K562 (cell line): Measurements from ENCODE around the gene ENDOG. TPM values are rescaled to one million over a fixed set of nuclear protein-coding genes. Genes with fewer than 3 reads are reported as not detected.

Source experiments
- ATAC-seq: fragments of 200-7000 bp; cut with Tn5 transposase; 3 replicates; pipeline ENCODE4 v1.9.1; 2020; ENCODE audit warnings: moderate library complexity
- BruUV-seq: library from RNA; stranded (reverse); fragments of 400-500 nt; replicated peaks from 2 replicates; lab custom pipeline; 2021; lab: Mats Ljungman, UMichigan
- CTCF ChIA-PET: fragments of 300-600 bp; formaldehyde crosslinking; extraction: SDS; loops from one replicate; lab custom pipeline; 2021; ENCODE audit warnings: low intra/inter-chr PET ratio; lab: Yijun Ruan, JAX
- POLR2A ChIA-PET: fragments of 300-600, 350-650 bp; sonication (Branson Sonifier 250); formaldehyde crosslinking; extraction: SDS; loops from one replicate; lab custom pipeline; 2021; ENCODE audit warnings: antibody characterized with exemption, inconsistent platforms; lab: Yijun Ruan, JAX
- DNase-seq, 4 experiments: peaks; one replicate each; pipeline versions ENCODE4 v3.0.0 to v3.0.0-alpha.2; 2011 to 2018; ENCODE audit warnings: low spot score in 3 of 4, mixed read lengths in 3 of 4; ENCODE audit errors: extremely low read depth in 1 of 4
- FAIRE-seq: peaks from 2 replicates; lab custom pipeline; 2011; peaks lifted over from hg19 to GRCh38; lab: Jason Lieb, UNC
- H2AFZ ChIP-seq: 2 replicates; pipeline ENCODE4 v1.6.0; 2011; ENCODE audit warnings: low read depth, low read length, control low read depth, inconsistent platforms
- H3K27ac ChIP-seq: fragments of 200-600 bp; 3 replicates; pipeline ENCODE4 v1.8.0; 2011; ENCODE audit warnings: low read depth, mild to moderate bottlenecking, control low read depth, inconsistent platforms, low read length, moderate library complexity, mixed read lengths; ENCODE audit errors: extremely low read depth
- H3K27me3 ChIP-seq, 2 experiments: fragments of 300-600 bp in 1 of 2; 2 replicates in 1 of 2; 3 replicates in 1 of 2; pipeline versions ENCODE4 v1.6.0 to v1.8.0; 2011; ENCODE audit warnings: inconsistent platforms in 2 of 2, low read length in 2 of 2, mild to moderate bottlenecking in 1 of 2, mixed read lengths in 1 of 2, moderate library complexity in 1 of 2; ENCODE audit not compliant: control insufficient read depth in 2 of 2, insufficient read depth in 2 of 2
- H3K36me3 ChIP-seq: fragments of 300-600 bp; 3 replicates; pipeline ENCODE4 v1.8.0; 2011; ENCODE audit warnings: mild to moderate bottlenecking, low read length, inconsistent platforms; ENCODE audit not compliant: control insufficient read depth, insufficient read depth
- H3K4me1 ChIP-seq, 2 experiments: fragments of 200-600 bp in 1 of 2; replicated peaks in 1 of 2; 2 replicates in 1 of 2; 3 replicates in 1 of 2; pipeline versions ENCODE4 v1.5.1 to v1.8.0; 2011; ENCODE audit warnings: inconsistent platforms in 2 of 2, low read length in 2 of 2, mild to moderate bottlenecking in 1 of 2, mixed read lengths in 1 of 2, moderate library complexity in 1 of 2; ENCODE audit not compliant: control insufficient read depth in 2 of 2, insufficient read depth in 2 of 2
- H3K4me2 ChIP-seq: 2 replicates; pipeline ENCODE4 v1.6.1; 2011; ENCODE audit warnings: low read length, control low read depth, inconsistent platforms, mixed read lengths; ENCODE audit not compliant: insufficient read depth
- H3K4me3 ChIP-seq: fragments of 200-600 bp; sonication (generic), shearing (Covaris generic); 2 replicates; pipeline ENCODE4 v1.5.1; 2016; ENCODE audit warnings: control low read depth, inconsistent platforms
- H3K79me2 ChIP-seq: fragments of 200-600 bp; 3 replicates; pipeline ENCODE4 v1.8.0; 2011; ENCODE audit warnings: low read length, inconsistent platforms; ENCODE audit not compliant: control insufficient read depth, insufficient read depth
- H3K9ac ChIP-seq, 2 experiments: 2 replicates each; pipeline versions ENCODE4 v1.6.0 to v1.6.1; 2011; ENCODE audit warnings: low read depth in 2 of 2, low read length in 2 of 2, control low read depth in 1 of 2, inconsistent platforms in 1 of 2, mild to moderate bottlenecking in 1 of 2, mixed read lengths in 1 of 2; ENCODE audit not compliant: insufficient read depth in 1 of 2
- H3K9me1 ChIP-seq: one replicate; pipeline ENCODE4 v1.6.0; 2011; ENCODE audit warnings: inconsistent platforms, mild to moderate bottlenecking, low read length, moderate library complexity; ENCODE audit not compliant: control insufficient read depth, insufficient read depth
- H3K9me3 ChIP-seq: replicated peaks from 2 replicates; pipeline ENCODE4 v1.5.1; 2011; ENCODE audit warnings: low read depth, low read length, inconsistent platforms; ENCODE audit not compliant: control insufficient read depth, insufficient read depth
- H4K20me1 ChIP-seq: replicated peaks from 2 replicates; pipeline ENCODE4 v1.6.1; 2011; ENCODE audit warnings: low read length, inconsistent platforms, mixed read lengths; ENCODE audit not compliant: control insufficient read depth, insufficient read depth
- ETS2 ChIP-seq: IDR thresholded peaks from 2 replicates; pipeline ENCODE4 v1.6.1; 2016; ENCODE audit warnings: borderline replicate concordance, missing genetic modification characterization, mild to moderate bottlenecking, moderate library complexity, missing compliant biosample characterization; ENCODE audit not compliant: poor library complexity, severe bottlenecking
- GATAD2A ChIP-seq: fragments of 450-650 bp; IDR thresholded peaks from 2 replicates; pipeline ENCODE4 v1.6.1; 2017
- MAZ ChIP-seq, 2 experiments: fragments of 450-650 bp in 1 of 2; sonication (generic) in 1 of 2; formaldehyde crosslinking; IDR thresholded peaks in 1 of 2; conservative IDR thresholded peaks in 1 of 2; 2 replicates each; pipeline versions ENCODE4 v1.4.0 to v1.5.0; 2020; ENCODE audit warnings: mild to moderate bottlenecking in 1 of 2, missing genetic modification reagents in 1 of 2
- NFE2L1 ChIP-seq: fragments of 450-650 bp; IDR thresholded peaks from 2 replicates; pipeline ENCODE4 v1.6.1; 2016; ENCODE audit warnings: missing genetic modification characterization, low read depth, mild to moderate bottlenecking, missing compliant biosample characterization, moderate library complexity, borderline replicate concordance
- NFXL1 ChIP-seq: fragments of 450-650 bp; formaldehyde crosslinking; IDR thresholded peaks from 2 replicates; pipeline ENCODE4 v1.4.0; 2021; ENCODE audit warnings: mild to moderate bottlenecking
- POLR2AphosphoS5 ChIP-seq: IDR thresholded peaks from 2 replicates; pipeline ENCODE4 v1.6.1; 2011; ENCODE audit warnings: mild to moderate bottlenecking, low read depth, low read length, moderate library complexity; ENCODE audit not compliant: control insufficient read depth, insufficient read depth
- RBFOX2 ChIP-seq: fragments of 200-400 bp; formaldehyde crosslinking; IDR thresholded peaks from 2 replicates; pipeline ENCODE4 v1.6.1; 2017; ENCODE audit warnings: low read depth, mild to moderate bottlenecking, low read length, moderate library complexity
- SIX5 ChIP-seq, 2 experiments: IDR thresholded peaks; 2 replicates each; pipeline ENCODE4 v1.6.1; 2011; ENCODE audit warnings: low read length in 2 of 2, borderline replicate concordance in 1 of 2, low read depth in 1 of 2, mild to moderate bottlenecking in 1 of 2, moderate library complexity in 1 of 2; ENCODE audit not compliant: insufficient read depth in 1 of 2
- SP1 ChIP-seq: sonication (generic); formaldehyde crosslinking; IDR thresholded peaks from 2 replicates; pipeline ENCODE4 v1.8.1; 2022; ENCODE audit warnings: mild to moderate bottlenecking, missing genetic modification reagents
- SRSF3 ChIP-seq: fragments of 200-400 bp; formaldehyde crosslinking; IDR thresholded peaks from 2 replicates; pipeline ENCODE4 v1.6.1; 2016; ENCODE audit warnings: mild to moderate bottlenecking, low read length, moderate library complexity; ENCODE audit not compliant: insufficient read depth
- TCF7L2 ChIP-seq: fragments of 150-350 bp; IDR thresholded peaks from 2 replicates; pipeline ENCODE4 v1.6.1; 2016; ENCODE audit warnings: low read depth, mild to moderate bottlenecking, low read length, moderate library complexity
- XRCC4 ChIP-seq: IDR thresholded peaks from one replicate; pipeline ENCODE4 v1.6.1; 2011; ENCODE audit not compliant: insufficient read depth, insufficient read length; ENCODE audit errors: extremely low read depth
- XRCC5 ChIP-seq: fragments of 200-400 bp; formaldehyde crosslinking; IDR thresholded peaks from 2 replicates; pipeline ENCODE4 v1.6.1; 2017; ENCODE audit warnings: low read depth, mild to moderate bottlenecking, low read length
- ZBTB8A ChIP-seq: fragments of 450-650 bp; IDR thresholded peaks from 2 replicates; pipeline ENCODE4 v1.6.1; 2018; ENCODE audit warnings: mild to moderate bottlenecking, moderate library complexity; ENCODE audit not compliant: partially characterized antibody
- WGBS: fragments of 100-300 bp; shearing (Covaris generic); methylation state at CpG from one replicate; pipeline ENCODE4 v1.1.6; 2016; ENCODE audit warnings: low coverage, mixed read lengths; ENCODE audit not compliant: insufficient coverage; ENCODE audit errors: missing lambda C conversion rate; 5-methylcytosine and 5-hydroxymethylcytosine counted together
- in situ Hi-C: fragments of 300-500 bp; cut with MboI; formaldehyde crosslinking; loops from 4 replicates; pipeline ENCODE4 v1.15.0; 2018; ENCODE audit warnings: inconsistent platforms, mixed read lengths
- intact Hi-C: fragments of 100-400 bp; cut with micrococcal nuclease; formaldehyde crosslinking; loops from 2 replicates; pipeline ENCODE4 v1.14.2; 2022
- polyA plus RNA-seq, 8 experiments: library from polyadenylated mRNA; depleted of rRNA in 4 of 8; stranded (reverse) in 5 of 8; unstranded in 3 of 8; fragments of >200 nt; fragmentation: Nextera tagmentation in 2 of 8; fragmentation: Illumina TruSeq in 1 of 8; extraction: Ambion mirVana in 2 of 8; extraction: Trizol in 1 of 8; gene quantifications; 2 replicates each; pipeline versions ENCODE4 v1.2.1 to v1.2.3, GENCODE V29; 2011 to 2014; ENCODE audit warnings: inconsistent platforms in 1 of 8, missing spikeins in 1 of 8
- total RNA-seq, 7 experiments: library from RNA; depleted of rRNA in 6 of 7; stranded (reverse); fragments of >200 nt in 6 of 7; fragmentation: Illumina TruSeq in 2 of 7; extraction: Trizol in 2 of 7; gene quantifications; 2 replicates each; pipeline versions ENCODE4 v1.2.1 to v1.2.3, GENCODE V29; 2011 to 2021; ENCODE audit warnings: low replicate concordance in 1 of 7
- TF ChIP-seq, protein P1 (sequence below): fragments of 250-450 bp; sonication (Bioruptor Pico); IDR thresholded peaks from 2 replicates; pipeline ENCODE4 v1.4.0; 2020
- TF ChIP-seq, protein P2 (sequence below): IDR thresholded peaks from 2 replicates; pipeline ENCODE4 v1.6.1; 2016; ENCODE audit warnings: missing genetic modification characterization, missing compliant biosample characterization
- TF ChIP-seq, protein P3 (sequence below): sonication (generic); formaldehyde crosslinking; IDR thresholded peaks from 2 replicates; pipeline ENCODE4 v1.8.0; 2022; ENCODE audit warnings: mild to moderate bottlenecking, missing genetic modification reagents, borderline replicate concordance

Gene ENDOG
- total and polyA plus RNA-seq, 9 of the 15 experiments (the other 6 are each of a cell fraction or from before 2014, with no cell fraction given): 1.2 to 91.0 (median 25.5) TPM

DNA sequence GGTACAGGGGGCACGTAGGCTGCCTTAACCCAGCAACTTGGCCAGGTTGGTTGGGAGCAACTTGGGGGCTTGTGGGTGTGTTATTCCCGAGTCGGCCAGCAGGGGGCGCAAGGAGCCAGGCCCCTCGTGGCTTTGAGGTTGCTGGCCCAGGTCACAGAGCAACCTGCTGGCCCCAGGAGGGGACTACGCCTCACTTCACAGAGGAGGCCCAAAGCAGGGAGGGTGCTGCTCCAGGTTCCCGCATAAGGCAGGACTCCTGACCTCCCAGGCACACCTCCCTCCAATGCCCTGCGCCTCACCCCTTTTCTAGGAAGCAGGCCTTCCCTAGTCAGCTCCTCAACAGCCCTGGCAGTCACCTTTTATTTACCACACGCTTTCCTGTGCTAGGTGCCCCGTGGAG is 45.3 kb downstream of the ENDOG start:
- whole genome bisulfite sequencing: 30% methylated on average over 9 of the region's 10 CpGs
- ChIA-PET CTCF (interaction anchor here (0.6 to 2.1 kb wide), 4 partner anchors 15 to 228 kb away, joined by 3 to 15 read pairs (median 6); no protein-coding TSS in a partner anchor), POLR2A (interaction anchor here (0.6 to 0.7 kb wide), 2 partner anchors 127 to 275 kb away, joined by 3 read pairs; no protein-coding TSS in a partner anchor)
- no peaks in the 10 kb centered on the region for H3K9me3 ChIP-seq
- peak overlapping the region; percentile 82 for H2AFZ ChIP-seq
- peak; percentile 76 for FAIRE-seq
- H3K9me1 ChIP-seq: no peaks in the 10 kb centered on the region
- no TSS peak for BruUV-seq
- ATAC-seq: peak; percentile 99
- in situ Hi-C loops (loop anchor here (5.0 kb wide), 1 partner anchor 64 kb away; no protein-coding TSS in a partner anchor), intact Hi-C loops (loop anchor here (1.0 to 5.0 kb wide), 2 partner anchors 46 to 65 kb away; partner anchors contain the start of gene ENDOG)
- no peaks in the 10 kb centered on the region for H3K27me3 ChIP-seq
- no peaks in the 10 kb centered on the region for H3K79me2 ChIP-seq
- peak; percentile 83 to 93 (median 89) for DNase-seq
- no peaks in the 10 kb centered on the region for H4K20me1 ChIP-seq
- peak overlapping the region; percentile 31 to 85; a peak in 3 of 4 replicates for H3K9ac ChIP-seq
- H3K36me3 ChIP-seq: no peaks in the 10 kb centered on the region
- peak overlapping the region; percentile 43; the same call in 1 of the 2 replicates for H3K4me2 ChIP-seq
- no peak overlapping the region for H3K4me3 ChIP-seq
- peak overlapping the region; percentile 10; the same call in 1 of the 3 replicates for H3K27ac ChIP-seq
- H3K4me1 ChIP-seq: peaks cover 10 to 11% of the 10 kb centered on the region in 2 experiments; a peak in 4 of 5 replicates
- no peak for TF ChIP-seq SRSF3
- TF ChIP-seq, protein P1, sequence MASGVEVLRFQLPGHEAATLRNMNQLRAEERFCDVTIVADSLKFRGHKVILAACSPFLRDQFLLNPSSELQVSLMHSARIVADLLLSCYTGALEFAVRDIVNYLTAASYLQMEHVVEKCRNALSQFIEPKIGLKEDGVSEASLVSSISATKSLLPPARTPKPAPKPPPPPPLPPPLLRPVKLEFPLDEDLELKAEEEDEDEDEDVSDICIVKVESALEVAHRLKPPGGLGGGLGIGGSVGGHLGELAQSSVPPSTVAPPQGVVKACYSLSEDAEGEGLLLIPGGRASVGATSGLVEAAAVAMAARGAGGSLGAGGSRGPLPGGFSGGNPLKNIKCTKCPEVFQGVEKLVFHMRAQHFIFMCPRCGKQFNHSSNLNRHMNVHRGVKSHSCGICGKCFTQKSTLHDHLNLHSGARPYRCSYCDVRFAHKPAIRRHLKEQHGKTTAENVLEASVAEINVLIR (CRISPR knock-in tag): no peak
- no peak for TF ChIP-seq ZBTB8A
- peak; percentile 52 to 79 for TF ChIP-seq MAZ (CRISPR knock-in tag; conservative IDR thresholded peaks at IDR 0.05 in 1 of 2, IDR thresholded peaks at IDR 0.05 in 1 of 2)
- no peak for TF ChIP-seq POLR2AphosphoS5
- TF ChIP-seq NFE2L1: no peak
- TF ChIP-seq XRCC5: 0 out of 2 replicates have a peak, but pooled peaks have one; percentile 69
- TF ChIP-seq XRCC4: no peak
- TF ChIP-seq NFXL1 (CRISPR knock-in tag): no peak
- peak; percentile 40 for TF ChIP-seq RBFOX2
- TF ChIP-seq, protein P2, sequence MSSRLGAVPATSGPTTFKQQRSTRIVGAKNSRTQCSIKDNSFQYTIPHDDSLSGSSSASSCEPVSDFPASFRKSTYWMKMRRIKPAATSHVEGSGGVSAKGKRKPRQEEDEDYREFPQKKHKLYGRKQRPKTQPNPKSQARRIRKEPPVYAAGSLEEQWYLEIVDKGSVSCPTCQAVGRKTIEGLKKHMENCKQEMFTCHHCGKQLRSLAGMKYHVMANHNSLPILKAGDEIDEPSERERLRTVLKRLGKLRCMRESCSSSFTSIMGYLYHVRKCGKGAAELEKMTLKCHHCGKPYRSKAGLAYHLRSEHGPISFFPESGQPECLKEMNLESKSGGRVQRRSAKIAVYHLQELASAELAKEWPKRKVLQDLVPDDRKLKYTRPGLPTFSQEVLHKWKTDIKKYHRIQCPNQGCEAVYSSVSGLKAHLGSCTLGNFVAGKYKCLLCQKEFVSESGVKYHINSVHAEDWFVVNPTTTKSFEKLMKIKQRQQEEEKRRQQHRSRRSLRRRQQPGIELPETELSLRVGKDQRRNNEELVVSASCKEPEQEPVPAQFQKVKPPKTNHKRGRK: no peak
- no peak for TF ChIP-seq SP1
- TF ChIP-seq SIX5 (IDR thresholded peaks at IDR 0.05; ENCODE audit: borderline replicate concordance in 1 of 2, insufficient read depth in 1 of 2, low read depth in 1 of 2, low read length in 2 of 2): no peak
- no peak for TF ChIP-seq GATAD2A
- no peak for TF ChIP-seq ETS2 (tag)
- TF ChIP-seq TCF7L2: no peak
- TF ChIP-seq, protein P3, sequence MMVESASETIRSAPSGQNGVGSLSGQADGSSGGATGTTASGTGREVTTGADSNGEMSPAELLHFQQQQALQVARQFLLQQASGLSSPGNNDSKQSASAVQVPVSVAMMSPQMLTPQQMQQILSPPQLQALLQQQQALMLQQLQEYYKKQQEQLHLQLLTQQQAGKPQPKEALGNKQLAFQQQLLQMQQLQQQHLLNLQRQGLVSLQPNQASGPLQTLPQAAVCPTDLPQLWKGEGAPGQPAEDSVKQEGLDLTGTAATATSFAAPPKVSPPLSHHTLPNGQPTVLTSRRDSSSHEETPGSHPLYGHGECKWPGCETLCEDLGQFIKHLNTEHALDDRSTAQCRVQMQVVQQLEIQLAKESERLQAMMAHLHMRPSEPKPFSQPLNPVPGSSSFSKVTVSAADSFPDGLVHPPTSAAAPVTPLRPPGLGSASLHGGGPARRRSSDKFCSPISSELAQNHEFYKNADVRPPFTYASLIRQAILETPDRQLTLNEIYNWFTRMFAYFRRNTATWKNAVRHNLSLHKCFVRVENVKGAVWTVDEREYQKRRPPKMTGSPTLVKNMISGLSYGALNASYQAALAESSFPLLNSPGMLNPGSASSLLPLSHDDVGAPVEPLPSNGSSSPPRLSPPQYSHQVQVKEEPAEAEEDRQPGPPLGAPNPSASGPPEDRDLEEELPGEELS (CRISPR knock-in tag): no peak
